A549 (cell line): ENCODE results near the gene NFATC3.

Source experiments
- JUNB ChIP-seq: fragments of >200 bp; sonication (Bioruptor Twin); formaldehyde crosslinking; IDR thresholded peaks from 2 replicates; pipeline ENCODE4 v1.6.1; 2016
- NFE2L2 ChIP-seq: fragments of 150-350 bp; conservative IDR thresholded peaks from 2 replicates; pipeline ENCODE4 v1.6.1; 2014; ENCODE audit warnings: low read length
- POLR2A ChIP-seq: IDR thresholded peaks from 2 replicates; pipeline ENCODE4 v1.6.1; 2012; ENCODE audit warnings: mild to moderate bottlenecking, low read length
- TF ChIP-seq, protein P1 (sequence below): fragments of >200 bp; sonication (Bioruptor Twin); formaldehyde crosslinking; IDR thresholded peaks from 3 replicates; pipeline ENCODE4 v1.5.1; 2016

- TF ChIP-seq, protein P1, sequence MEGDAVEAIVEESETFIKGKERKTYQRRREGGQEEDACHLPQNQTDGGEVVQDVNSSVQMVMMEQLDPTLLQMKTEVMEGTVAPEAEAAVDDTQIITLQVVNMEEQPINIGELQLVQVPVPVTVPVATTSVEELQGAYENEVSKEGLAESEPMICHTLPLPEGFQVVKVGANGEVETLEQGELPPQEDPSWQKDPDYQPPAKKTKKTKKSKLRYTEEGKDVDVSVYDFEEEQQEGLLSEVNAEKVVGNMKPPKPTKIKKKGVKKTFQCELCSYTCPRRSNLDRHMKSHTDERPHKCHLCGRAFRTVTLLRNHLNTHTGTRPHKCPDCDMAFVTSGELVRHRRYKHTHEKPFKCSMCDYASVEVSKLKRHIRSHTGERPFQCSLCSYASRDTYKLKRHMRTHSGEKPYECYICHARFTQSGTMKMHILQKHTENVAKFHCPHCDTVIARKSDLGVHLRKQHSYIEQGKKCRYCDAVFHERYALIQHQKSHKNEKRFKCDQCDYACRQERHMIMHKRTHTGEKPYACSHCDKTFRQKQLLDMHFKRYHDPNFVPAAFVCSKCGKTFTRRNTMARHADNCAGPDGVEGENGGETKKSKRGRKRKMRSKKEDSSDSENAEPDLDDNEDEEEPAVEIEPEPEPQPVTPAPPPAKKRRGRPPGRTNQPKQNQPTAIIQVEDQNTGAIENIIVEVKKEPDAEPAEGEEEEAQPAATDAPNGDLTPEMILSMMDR, result no peak
- TF ChIP-seq JUNB, result no peak
- no peak for TF ChIP-seq NFE2L2
- TF ChIP-seq POLR2A, result no peak
Measured at GRCh38 chr16:68144008-68144407, 58.8 kb downstream of the NFATC3 start.
